ENCODE data around the gene SPPL2B. TPM values are rescaled to one million over a fixed set of nuclear protein-coding genes. Genes with fewer than 3 reads are reported as not detected.

SPPL2B gene
- total RNA-seq, 1 donor from 2014 or later = 52.3 TPM

DNA sequence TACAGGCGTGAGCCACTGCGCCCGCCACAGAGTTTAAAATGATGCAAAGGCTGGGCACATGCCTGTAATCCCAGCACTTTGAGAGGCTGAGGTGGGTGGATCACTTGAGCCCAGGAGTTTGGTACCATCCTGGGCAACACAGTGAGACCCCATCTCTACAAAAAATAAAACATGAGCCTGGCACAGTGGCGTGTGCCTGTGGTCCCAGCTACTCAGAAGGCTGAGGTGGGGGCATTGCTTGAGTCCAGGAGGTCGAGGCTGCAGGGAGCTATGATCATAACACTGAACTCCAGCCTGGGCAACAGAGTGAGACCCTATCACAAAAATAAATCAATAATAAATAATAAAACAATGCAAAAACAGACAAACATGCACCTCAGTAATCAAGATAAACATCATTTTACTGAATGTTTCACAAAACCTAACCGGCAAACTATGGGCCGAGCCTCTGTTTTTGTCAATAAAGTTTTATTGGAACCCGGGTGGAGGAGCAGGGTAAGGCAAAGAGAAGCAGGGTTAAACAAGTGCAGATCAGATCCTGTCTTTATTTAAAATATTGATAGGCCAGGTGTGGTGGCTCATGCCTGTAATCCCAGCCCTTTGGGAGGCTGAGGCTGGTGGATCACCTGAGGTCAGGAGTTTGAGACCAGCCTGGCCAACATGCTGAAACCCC is 44.5 kb upstream of the SPPL2B start:
- DNase-seq = no peak
- Histone ChIP-seq H3K27ac (no peak overlapping the region), H3K4me1 (peaks cover 20% of the 10 kb centered on the region), H3K36me3 (no peaks in the 10 kb centered on the region), H3K27me3 (ENCODE audit: low read depth) (peaks cover 7% of the 10 kb centered on the region), H3K9me3 (no peaks in the 10 kb centered on the region), H3K4me3 (no peak overlapping the region)
- no peak for ATAC-seq
- intact Hi-C loops (cut with DNase I) = no loop called here
- TF ChIP-seq CTCF (IDR thresholded peaks at IDR 0.05) = no peak

GRCh38 chr19:2286402-2287140 is 41.9 kb upstream of the SPPL2B start:
- H3K27ac ChIP-seq = no peak overlapping the region
- no peaks in the 10 kb centered on the region for H3K36me3 ChIP-seq
- ATAC-seq (no peak), DNase-seq (no peak)
- no peaks in the 10 kb centered on the region for H3K9me3 ChIP-seq
- TF ChIP-seq CTCF (IDR thresholded peaks at IDR 0.05) = no peak
- intact Hi-C loops (cut with DNase I) = no loop called here
- H3K4me1 ChIP-seq = peaks cover 43% of the 10 kb centered on the region
- H3K4me3 ChIP-seq = no peak overlapping the region
- H3K27me3 ChIP-seq (ENCODE audit: low read depth) = peaks cover 33% of the 10 kb centered on the region

DNA sequence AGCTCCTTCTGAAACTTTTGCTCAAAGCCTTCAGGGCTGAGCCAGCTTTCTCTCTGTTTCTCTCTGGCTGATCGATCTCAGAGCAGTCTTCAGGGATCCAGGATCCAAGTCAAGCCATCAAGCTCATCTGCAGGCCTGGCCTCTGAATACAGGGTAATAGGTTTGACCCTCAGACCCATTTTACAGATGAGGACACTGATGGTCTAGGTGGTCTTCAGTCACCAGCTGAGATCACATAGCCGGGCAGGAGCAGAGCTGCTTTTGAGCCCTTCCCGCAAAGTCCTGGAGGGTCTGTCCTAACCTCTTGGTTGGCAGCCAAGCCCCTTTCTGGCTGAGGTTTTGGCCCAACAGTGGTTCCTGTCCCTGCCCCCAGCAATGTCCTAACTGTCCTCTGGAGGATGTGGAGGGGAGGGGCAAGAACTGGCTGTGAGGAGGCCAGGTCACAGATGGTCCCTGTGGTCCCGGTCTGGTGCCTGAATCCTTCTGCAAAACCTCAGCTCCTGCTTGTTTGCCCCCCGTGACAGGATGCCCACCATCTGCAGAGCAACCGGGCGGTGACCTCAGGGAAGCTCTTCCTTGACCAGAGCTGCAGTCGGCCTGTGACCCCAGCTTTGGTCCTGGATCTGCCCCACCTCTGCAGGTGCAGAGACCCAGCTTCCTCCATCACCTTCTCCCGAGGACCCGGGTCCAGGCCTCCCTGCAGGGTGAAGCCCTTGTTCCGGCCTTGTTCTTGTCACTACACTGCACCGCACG is 40.7 kb upstream of the SPPL2B start:
- ATAC-seq (no peak), DNase-seq (no peak)
- intact Hi-C loops (cut with DNase I) = no loop called here
- Histone ChIP-seq H3K27me3 (ENCODE audit: low read depth) (peaks cover 45% of the 10 kb centered on the region), H3K4me3 (no peak overlapping the region), H3K36me3 (no peaks in the 10 kb centered on the region), H3K27ac (peak overlapping the region; percentile 41), H3K4me1 (peaks cover 32% of the 10 kb centered on the region), H3K9me3 (no peaks in the 10 kb centered on the region)
- no peak for TF ChIP-seq CTCF (IDR thresholded peaks at IDR 0.05)

GRCh38 chr19:2288338-2288817 is 40.1 kb upstream of the SPPL2B start:
- Histone ChIP-seq H3K9me3 (no peaks in the 10 kb centered on the region), H3K4me1 (peaks cover 30% of the 10 kb centered on the region), H3K27me3 (ENCODE audit: low read depth) (peaks cover 49% of the 10 kb centered on the region), H3K4me3 (no peak overlapping the region), H3K27ac (peak overlapping the region; percentile 41), H3K36me3 (no peaks in the 10 kb centered on the region)
- ATAC-seq = no peak
- intact Hi-C loops (cut with DNase I) = no loop called here
- TF ChIP-seq CTCF (IDR thresholded peaks at IDR 0.05) = no peak
- DNase-seq = no peak

DNA sequence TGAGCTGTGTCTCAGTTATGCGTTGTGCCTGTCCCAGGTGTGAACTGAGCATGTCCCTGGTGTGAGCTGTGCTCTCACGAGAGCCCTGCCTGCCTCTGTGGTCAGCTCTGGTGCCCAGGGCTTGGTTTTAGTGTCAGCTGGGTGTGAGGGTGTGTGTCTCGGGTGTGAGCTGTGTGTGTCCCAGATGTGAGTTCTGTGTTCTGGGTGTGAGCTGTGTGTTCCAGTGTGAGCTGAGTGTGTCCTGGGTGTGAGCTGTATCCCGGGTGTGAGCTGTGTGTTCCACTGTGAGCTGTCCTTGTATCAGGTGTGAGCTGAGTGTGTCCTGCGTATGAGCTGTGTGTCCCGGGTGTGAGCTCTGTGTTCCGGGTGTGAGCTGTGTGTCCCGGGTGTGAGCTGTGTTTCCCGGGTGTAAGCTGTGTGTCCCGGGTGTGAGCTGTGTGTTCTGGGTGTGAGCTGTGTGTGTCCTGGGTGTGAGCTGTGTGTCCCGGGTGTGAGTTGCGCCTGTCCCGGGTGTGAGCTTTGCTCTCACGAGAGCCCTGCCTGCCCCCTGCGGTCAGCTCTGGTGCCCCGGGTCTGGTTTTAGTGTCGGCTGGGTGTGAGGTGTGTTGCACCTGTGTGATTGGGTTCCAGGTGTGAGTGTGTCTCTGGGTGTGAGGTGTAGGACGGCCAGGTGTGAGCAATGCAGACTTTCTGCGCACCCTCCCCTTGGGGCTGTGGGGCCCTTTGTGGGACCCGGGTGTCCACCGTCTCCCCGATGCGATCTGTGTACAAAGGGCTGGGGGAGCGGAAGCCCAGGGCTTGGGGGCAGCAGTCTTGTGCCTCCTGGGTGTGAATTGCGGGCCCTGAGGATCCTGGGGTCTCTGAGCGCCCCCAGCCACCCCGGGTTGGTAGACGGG is 39.4 kb upstream of the SPPL2B start:
- intact Hi-C loops (cut with DNase I) = no loop called here
- Histone ChIP-seq H3K27me3 (ENCODE audit: low read depth) (peaks cover 53% of the 10 kb centered on the region), H3K4me3 (peak overlapping the region; percentile 54), H3K4me1 (peaks cover 30% of the 10 kb centered on the region), H3K9me3 (no peaks in the 10 kb centered on the region), H3K27ac (peak overlapping the region; percentile 87), H3K36me3 (no peaks in the 10 kb centered on the region)
- no peak for DNase-seq
- peak; percentile 4 to 10 for ATAC-seq
- no peak for TF ChIP-seq CTCF (IDR thresholded peaks at IDR 0.05)

Measured in lower lobe of right lung (tissue), 2 donors.